A549 (cell line): ENCODE data around the gene TREH. TPM values are rescaled to one million over a fixed set of nuclear protein-coding genes. Genes with fewer than 3 reads are reported as not detected.
"Not testable (repeated sequence)": the region's sequence is repeated elsewhere in the genome, so short reads cannot be mapped to it uniquely, and the experiment has no call there.

Experiments used
- ATAC-seq, 2 experiments: fragments of 200-7000 bp in 1 of 2; fragments of >200 bp in 1 of 2; cut with Nextera tagmentation in 1 of 2; cut with Tn5 transposase in 1 of 2; 3 replicates each; pipeline versions ENCODE4 v1.8.0 to v1.9.1; 2018 to 2020; ENCODE audit warnings: mild to moderate bottlenecking in 1 of 2, moderate library complexity in 1 of 2
- CTCF ChIA-PET: fragments of 300-600 bp; sonication (Branson Sonifier 250); formaldehyde crosslinking; extraction: SDS; loops from one replicate; lab custom pipeline; 2021; ENCODE audit warnings: antibody characterized with exemption, inconsistent platforms; lab: Yijun Ruan, JAX
- POLR2A ChIA-PET: fragments of 350-600 bp; formaldehyde crosslinking; extraction: SDS; loops from one replicate; lab custom pipeline; 2021; ENCODE audit warnings: antibody characterized with exemption, inconsistent platforms; lab: Yijun Ruan, JAX
- DNase-seq, 2 experiments: peaks; one replicate each; pipeline versions ENCODE4 v3.0.0 to v3.0.0-alpha.2; 2011 to 2016; ENCODE audit warnings: low read depth in 1 of 2, low spot score in 1 of 2
- FAIRE-seq: peaks from 2 replicates; lab custom pipeline; 2011; peaks lifted over from hg19 to GRCh38; lab: Jason Lieb, UNC
- H3K27ac ChIP-seq, 2 experiments: fragments of >200 bp; sonication (Bioruptor Twin); formaldehyde crosslinking; 3 replicates each; pipeline ENCODE4 v1.5.1; 2016 to 2017
- H3K4me1 ChIP-seq: fragments of >200 bp; sonication (Bioruptor Twin); formaldehyde crosslinking; 3 replicates; pipeline ENCODE4 v1.6.1; 2016
- H3K4me2 ChIP-seq: fragments of >200 bp; sonication (Bioruptor Twin); formaldehyde crosslinking; 3 replicates; pipeline ENCODE4 v1.6.1; 2016
- H3K4me3 ChIP-seq: fragments of >200 bp; sonication (Bioruptor Twin); formaldehyde crosslinking; 3 replicates; pipeline ENCODE4 v1.5.1; 2016
- H3K9me3 ChIP-seq: fragments of >200 bp; sonication (Bioruptor Twin); formaldehyde crosslinking; 3 replicates; pipeline ENCODE4 v1.6.1; 2016
- CBX8 ChIP-seq: fragments of 200-600 bp; sonication (generic); IDR thresholded peaks from 2 replicates; pipeline ENCODE4 v1.6.1; 2016
- CHD2 ChIP-seq: fragments of 150-350 bp; IDR thresholded peaks from 2 replicates; pipeline ENCODE4 v1.6.1; 2014; ENCODE audit warnings: low read length; ENCODE audit not compliant: partially characterized antibody
- CHD4 ChIP-seq: fragments of 200-600 bp; sonication (generic); IDR thresholded peaks from 2 replicates; pipeline ENCODE4 v1.6.1; 2016; ENCODE audit warnings: antibody characterized with exemption, mild to moderate bottlenecking, borderline replicate concordance
- CTCF ChIP-seq: fragments of >200 bp; sonication (Bioruptor Twin); formaldehyde crosslinking; IDR thresholded peaks from 3 replicates; pipeline ENCODE4 v1.5.1; 2016
- EHMT2 ChIP-seq: fragments of 200-600 bp; sonication (generic); IDR thresholded peaks from 2 replicates; pipeline ENCODE4 v1.6.1; 2016; ENCODE audit warnings: antibody characterized with exemption, low read depth, mild to moderate bottlenecking, moderate library complexity
- ELK1 ChIP-seq: fragments of 150-350 bp; IDR thresholded peaks from 2 replicates; pipeline ENCODE4 v1.6.1; 2014; ENCODE audit warnings: low read depth, mild to moderate bottlenecking, low read length
- ESRRA ChIP-seq: fragments of 150-350 bp; IDR thresholded peaks from 2 replicates; pipeline ENCODE4 v1.6.1; 2014; ENCODE audit warnings: mild to moderate bottlenecking, low read length, borderline replicate concordance
- GATA3 ChIP-seq: IDR thresholded peaks from 2 replicates; pipeline ENCODE4 v1.6.1; 2012; ENCODE audit warnings: borderline replicate concordance
- HEYL ChIP-seq: fragments of 250-450 bp; sonication (Bioruptor Pico); IDR thresholded peaks from 2 replicates; pipeline ENCODE4 v1.8.0; 2021; ENCODE audit warnings: mild to moderate bottlenecking, moderate library complexity
- HOXB13 ChIP-seq: fragments of 250-450 bp; sonication (Bioruptor Pico); IDR thresholded peaks from 2 replicates; pipeline ENCODE4 v1.5.0; 2020; ENCODE audit warnings: low read depth, mild to moderate bottlenecking, moderate library complexity
- HOXB5 ChIP-seq: fragments of 250-450 bp; sonication (Bioruptor Pico); IDR thresholded peaks from 2 replicates; pipeline ENCODE4 v1.5.0; 2020; ENCODE audit warnings: mild to moderate bottlenecking, moderate library complexity
- KDM1A ChIP-seq: fragments of 200-600 bp; sonication (generic); IDR thresholded peaks from 2 replicates; pipeline ENCODE4 v1.6.1; 2016; ENCODE audit warnings: low read depth, mild to moderate bottlenecking
- KDM5A ChIP-seq: fragments of 200-600 bp; sonication (generic); IDR thresholded peaks from 2 replicates; pipeline ENCODE4 v1.6.1; 2016; ENCODE audit warnings: antibody characterized with exemption, mild to moderate bottlenecking
- MAFK ChIP-seq: fragments of 450-650 bp; IDR thresholded peaks from 2 replicates; pipeline ENCODE4 v1.6.1; 2014; ENCODE audit not compliant: partially characterized antibody
- MAZ ChIP-seq: fragments of 150-350 bp; IDR thresholded peaks from 2 replicates; pipeline ENCODE4 v1.6.1; 2014; ENCODE audit warnings: antibody characterized with exemption, low read depth, low read length, borderline replicate concordance
- MYC ChIP-seq: IDR thresholded peaks from 2 replicates; pipeline ENCODE4 v1.6.1; 2012; ENCODE audit warnings: mild to moderate bottlenecking, inconsistent platforms, low read length, improper control_type of control experiment, borderline replicate concordance
- NFE2L2 ChIP-seq: fragments of 150-350 bp; conservative IDR thresholded peaks from 2 replicates; pipeline ENCODE4 v1.6.1; 2014; ENCODE audit warnings: low read length
- POLR2A ChIP-seq: IDR thresholded peaks from 2 replicates; pipeline ENCODE4 v1.6.1; 2012; ENCODE audit warnings: mild to moderate bottlenecking, low read length
- POLR2AphosphoS2 ChIP-seq: conservative IDR thresholded peaks from 2 replicates; pipeline ENCODE4 v1.6.1; 2012; ENCODE audit warnings: low read length, improper control_type of control experiment, inconsistent platforms
- RAD21 ChIP-seq, 2 experiments: fragments of >200 bp in 1 of 2; sonication (Bioruptor Twin) in 1 of 2; formaldehyde crosslinking in 1 of 2; IDR thresholded peaks in 1 of 2; conservative IDR thresholded peaks in 1 of 2; 2 replicates in 1 of 2; 3 replicates in 1 of 2; pipeline ENCODE4 v1.6.1; 2012 to 2018; ENCODE audit warnings: inconsistent platforms in 1 of 2
- RARB ChIP-seq: fragments of 250-450 bp; sonication (Bioruptor Pico); IDR thresholded peaks from 2 replicates; pipeline ENCODE4 v1.8.0; 2021; ENCODE audit warnings: mild to moderate bottlenecking, moderate library complexity
- RFX5 ChIP-seq: fragments of 450-650 bp; IDR thresholded peaks from 2 replicates; pipeline ENCODE4 v1.7.1; 2014; ENCODE audit warnings: antibody characterized with exemption, mild to moderate bottlenecking, moderate library complexity
- RNF2 ChIP-seq: fragments of 200-600 bp; sonication (generic); IDR thresholded peaks from 2 replicates; pipeline ENCODE4 v1.6.1; 2016; ENCODE audit warnings: low read depth, mild to moderate bottlenecking, antibody characterized with exemption, moderate library complexity, borderline replicate concordance
- SREBF2 ChIP-seq: fragments of 450-650 bp; IDR thresholded peaks from 2 replicates; pipeline ENCODE4 v1.6.1; 2014; ENCODE audit warnings: mild to moderate bottlenecking, moderate library complexity
- TFCP2L1 ChIP-seq: fragments of 250-450 bp; sonication (Bioruptor Pico); IDR thresholded peaks from 2 replicates; pipeline ENCODE4 v1.5.0; 2021; ENCODE audit warnings: mild to moderate bottlenecking
- ZC3H11A ChIP-seq: fragments of 450-650 bp; IDR thresholded peaks from 2 replicates; pipeline ENCODE4 v1.6.1; 2014; ENCODE audit warnings: antibody characterized with exemption, mild to moderate bottlenecking
- ZFP36 ChIP-seq: fragments of 450-650 bp; IDR thresholded peaks from 2 replicates; pipeline ENCODE4 v1.6.1; 2014; ENCODE audit warnings: borderline replicate concordance; ENCODE audit not compliant: partially characterized antibody
- WGBS: methylation state at CpG from one replicate; pipeline ENCODE4 v1.1.6; 2017; ENCODE audit errors: missing lambda C conversion rate; 5-methylcytosine and 5-hydroxymethylcytosine counted together
- polyA plus RNA-seq, 4 experiments: library from polyadenylated mRNA; depleted of rRNA in 3 of 4; stranded (reverse); fragments of >200 nt; fragmentation: RNase III in 1 of 4; extraction: RNeasy Plus Mini Kit Qiagen cat#74134 plus additional on column Dnase treatment in 1 of 4; gene quantifications; 2 replicates in 3 of 4; 3 replicates in 1 of 4; pipeline ENCODE4 v1.2.3, GENCODE V29; 2011 to 2017
- TF ChIP-seq, protein P1 (sequence below): fragments of >200 bp; sonication (Bioruptor Twin); formaldehyde crosslinking; IDR thresholded peaks from 3 replicates; pipeline ENCODE4 v1.6.1; 2016

Gene TREH
- polyA plus RNA-seq, 2 of the 4 experiments (the other 2 are of a cell fraction), result 0.06 TPM; not detected in 1

GRCh38 chr11:118614511-118614910 is 64.9 kb downstream of the TREH start:
- Histone ChIP-seq H3K27ac (peak overlapping the region in 1 of 2 experiments; percentile 49; a peak in 2 of 6 replicates), H3K4me3 (no peak overlapping the region), H3K4me1 (peaks cover 51% of the 10 kb centered on the region), H3K4me2 (no peak overlapping the region), H3K9me3 (no peaks in the 10 kb centered on the region)
- ChIA-PET CTCF (interaction anchor here (1.5 to 17.8 kb wide), 2 partner anchors 10 to 13 kb away, joined by 3 to 224 read pairs; no protein-coding TSS in a partner anchor), POLR2A (no interaction called here)
- no peak for TF ChIP-seq POLR2AphosphoS2
- no peak for TF ChIP-seq CHD2
- ATAC-seq, result no peak
- no peak for DNase-seq
- no peak for FAIRE-seq
- WGBS, result 86% methylated on average over 6 of the region's 7 CpGs

DNA sequence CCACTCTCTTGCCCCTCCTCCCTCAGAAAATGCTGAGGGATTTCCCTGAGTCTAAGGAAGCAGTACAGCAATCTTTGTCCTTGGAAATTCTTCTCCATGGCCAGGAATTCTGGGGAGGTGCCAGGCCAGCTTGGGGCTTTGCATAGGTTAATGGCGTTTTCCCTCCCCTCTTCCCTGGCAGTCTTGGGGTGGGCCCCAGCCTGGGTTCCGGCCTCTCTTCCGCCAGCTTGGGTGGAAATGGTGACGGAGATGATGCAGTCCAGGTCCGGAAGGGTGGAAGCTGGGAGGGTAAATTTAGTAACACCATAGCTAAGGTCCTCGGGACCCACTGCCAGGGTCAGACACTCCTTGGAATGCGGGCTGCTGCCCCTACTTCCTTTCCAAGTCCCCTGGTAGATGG is 67.1 kb downstream of the TREH start:
- no peak overlapping the region for H3K4me3 ChIP-seq
- ChIA-PET CTCF (interaction anchor here (1.0 to 17.8 kb wide), 7 partner anchors 12 to 78 kb away, joined by 3 to 224 read pairs (median 3); no protein-coding TSS in a partner anchor), POLR2A (no interaction called here)
- FAIRE-seq (no peak), ATAC-seq (no peak), DNase-seq (no peak)
- 91% methylated on average over 7 of the region's 7 CpGs for WGBS
- no peaks in the 10 kb centered on the region for H3K9me3 ChIP-seq
- peak overlapping the region in 1 of 2 experiments; percentile 46; a peak in 2 of 6 replicates for H3K27ac ChIP-seq
- TF ChIP-seq POLR2A (no peak), EHMT2 (no peak), MAFK (no peak), ZFP36 (no peak), TFCP2L1 (CRISPR knock-in tag) (no peak), MAZ (no peak), GATA3 (no peak), MYC (no peak), NFE2L2 (no peak), CBX8 (no peak), ZC3H11A (no peak), SREBF2 (no peak), HOXB5 (CRISPR knock-in tag) (no peak), RAD21 (conservative IDR thresholded peaks at IDR 0.05 in 1 of 2, IDR thresholded peaks at IDR 0.05 in 1 of 2) (no peak), CHD2 (no peak), HEYL (CRISPR knock-in tag) (no peak), CHD4 (no peak), HOXB13 (CRISPR knock-in tag) (no peak), ELK1 (no peak)
- H3K4me2 ChIP-seq, result no peak overlapping the region
- peaks cover 34% of the 10 kb centered on the region for H3K4me1 ChIP-seq

DNA sequence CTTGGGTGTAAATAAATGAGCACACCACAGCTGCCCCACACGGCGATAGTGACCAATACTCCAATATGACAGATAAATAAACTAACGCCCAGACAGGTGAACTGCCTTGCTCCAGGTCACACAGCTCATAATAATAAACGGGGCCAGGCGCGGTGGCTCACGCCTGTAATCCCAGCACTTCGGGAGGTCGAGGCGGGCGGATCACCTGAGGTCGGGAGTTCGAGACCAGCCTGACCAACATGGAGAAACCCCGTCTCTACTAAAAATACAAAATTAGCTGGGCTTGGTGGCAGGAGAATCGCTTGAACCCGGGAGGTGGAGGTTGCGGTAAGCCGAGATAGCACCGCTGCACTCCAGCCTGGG is 68.0 kb downstream of the TREH start:
- POLR2A ChIA-PET, H3K27ac ChIP-seq, DNase-seq, ATAC-seq, H3K9me3 ChIP-seq, H3K4me3 ChIP-seq, FAIRE-seq: not testable (repeated sequence)
- Histone ChIP-seq H3K4me2 (peak overlapping the region; percentile 69), H3K4me1 (peaks cover 42% of the 10 kb centered on the region)
- WGBS, result 69% methylated on average over 15 of the region's 19 CpGs
- CTCF ChIA-PET, result interaction anchor here (1.0 to 17.8 kb wide), 7 partner anchors 11 to 57 kb away, joined by 3 to 224 read pairs (median 6); no protein-coding TSS in a partner anchor

DNA sequence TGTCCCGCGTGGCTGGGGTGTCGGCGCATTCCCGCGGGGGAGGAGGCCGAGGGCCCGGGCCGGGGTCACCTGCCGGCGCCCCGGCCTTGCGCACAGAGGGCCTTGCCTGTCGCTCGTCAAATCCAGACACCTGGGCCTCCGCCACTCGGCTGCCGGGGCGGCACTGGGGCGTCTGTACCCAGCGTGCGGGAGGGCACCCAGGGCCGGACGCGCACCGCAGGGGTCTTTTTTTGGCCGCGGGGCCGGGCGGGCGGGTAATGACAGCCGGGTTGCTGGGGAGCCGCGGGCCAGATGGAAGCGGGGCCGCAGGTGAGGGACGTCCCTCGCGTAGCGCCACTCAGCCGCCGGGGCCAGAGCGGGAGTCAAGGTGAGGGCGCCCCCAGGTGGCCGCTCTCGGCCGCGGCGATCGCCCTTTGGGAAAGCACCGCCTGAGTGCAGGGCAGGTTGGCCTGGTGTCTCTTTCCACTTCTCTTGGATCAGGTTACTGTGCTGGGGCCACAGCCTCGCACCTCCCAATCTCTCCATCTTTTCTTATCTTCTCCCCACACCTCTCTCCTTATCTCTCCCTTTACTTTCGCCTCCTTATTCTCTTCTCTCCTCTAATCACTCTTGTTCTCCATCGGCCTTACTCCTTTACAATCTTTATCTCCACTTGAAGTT is 68.5 kb downstream of the TREH start:
- no peak for FAIRE-seq
- H3K4me3 ChIP-seq, result no peak overlapping the region
- CTCF ChIA-PET, result interaction anchor here (0.8 to 17.8 kb wide), 10 partner anchors 10 to 317 kb away, joined by 3 to 224 read pairs (median 4); no protein-coding TSS in a partner anchor
- no peak for TF ChIP-seq GATA3
- TF ChIP-seq RNF2, result no peak
- TF ChIP-seq, protein P1, sequence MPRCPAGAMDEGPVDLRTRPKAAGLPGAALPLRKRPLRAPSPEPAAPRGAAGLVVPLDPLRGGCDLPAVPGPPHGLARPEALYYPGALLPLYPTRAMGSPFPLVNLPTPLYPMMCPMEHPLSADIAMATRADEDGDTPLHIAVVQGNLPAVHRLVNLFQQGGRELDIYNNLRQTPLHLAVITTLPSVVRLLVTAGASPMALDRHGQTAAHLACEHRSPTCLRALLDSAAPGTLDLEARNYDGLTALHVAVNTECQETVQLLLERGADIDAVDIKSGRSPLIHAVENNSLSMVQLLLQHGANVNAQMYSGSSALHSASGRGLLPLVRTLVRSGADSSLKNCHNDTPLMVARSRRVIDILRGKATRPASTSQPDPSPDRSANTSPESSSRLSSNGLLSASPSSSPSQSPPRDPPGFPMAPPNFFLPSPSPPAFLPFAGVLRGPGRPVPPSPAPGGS, result no peak
- TF ChIP-seq RARB (CRISPR knock-in tag), result no peak
- no peak for TF ChIP-seq KDM5A
- peak; percentile 68 for TF ChIP-seq CTCF
- no peak for TF ChIP-seq HOXB5 (CRISPR knock-in tag)
- TF ChIP-seq ESRRA, result no peak
- peak; percentile 30 to 47; a peak in 4 of 5 replicates for TF ChIP-seq RAD21 (conservative IDR thresholded peaks at IDR 0.05 in 1 of 2, IDR thresholded peaks at IDR 0.05 in 1 of 2)
- no peak for TF ChIP-seq MAZ
- TF ChIP-seq RFX5, result no peak
- no peak for TF ChIP-seq KDM1A

More for the DNA sequence above, 68.5 kb downstream of the TREH start:
- POLR2A ChIA-PET, result no interaction called here
- Histone ChIP-seq H3K4me2 (peak overlapping the region; percentile 69), H3K9me3 (no peaks in the 10 kb centered on the region), H3K4me1 (peaks cover 46% of the 10 kb centered on the region), H3K27ac (peak overlapping the region in 1 of 2 experiments; percentile 66; a peak in 3 of 6 replicates)
- ATAC-seq (peak; percentile 16 to 62; a peak in 4 of 6 replicates), DNase-seq (peak; percentile 29 to 63)
- 26% methylated on average over 6 of the region's 54 CpGs for WGBS
